Retina (tissue), 1 donor: ENCODE data around the gene GALE.
"Not testable (repeated sequence)": the region's sequence is repeated elsewhere in the genome, so short reads cannot be mapped to it uniquely, and the experiment has no call there.

ENCODE experiments used
- DNase-seq: peaks from one replicate; pipeline ENCODE4 v3.0.0-alpha.2; 2016

GALE gene

DNA sequence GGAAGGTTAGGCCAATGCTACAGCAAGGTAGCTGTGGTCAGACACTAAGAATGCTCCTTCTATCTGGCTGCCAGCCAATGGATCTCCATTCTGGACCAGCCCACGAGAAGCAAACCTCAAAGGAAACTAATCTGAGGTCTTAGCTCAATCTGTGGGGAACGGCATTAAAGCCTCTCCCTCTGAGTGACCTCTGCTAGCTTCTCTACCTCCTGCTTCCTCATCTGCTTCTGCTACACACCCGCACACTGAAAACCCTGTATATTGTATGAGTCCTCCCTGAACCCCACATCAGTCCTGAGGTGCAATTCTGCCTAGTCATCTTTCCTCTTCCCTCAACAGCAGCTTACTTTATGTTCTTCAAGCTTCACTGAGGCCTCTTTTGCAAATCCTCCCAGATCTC, 6.9 kb upstream of the GALE start:
- DNase-seq: no peak

DNA sequence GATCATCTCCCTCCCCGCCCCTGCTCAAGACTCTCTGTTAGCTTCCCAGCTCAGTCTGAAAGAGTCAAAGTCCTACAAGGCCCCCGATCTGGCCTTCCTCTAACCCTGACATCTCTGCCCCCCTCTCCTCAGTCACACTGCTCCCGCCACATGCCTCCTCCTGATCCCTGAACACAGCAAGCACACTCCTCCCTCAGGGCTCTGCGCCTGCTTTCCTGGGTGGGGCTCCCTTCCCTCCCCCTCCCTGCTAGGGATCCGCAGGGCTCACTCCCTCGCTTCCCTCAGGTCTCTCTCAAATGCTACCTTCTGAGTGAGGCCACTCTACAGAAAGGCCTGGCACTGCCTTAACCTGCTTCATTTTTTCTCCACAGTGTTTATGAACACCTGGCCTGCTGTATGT, 5.7 kb upstream of the GALE start:
- DNase-seq: no peak

DNA sequence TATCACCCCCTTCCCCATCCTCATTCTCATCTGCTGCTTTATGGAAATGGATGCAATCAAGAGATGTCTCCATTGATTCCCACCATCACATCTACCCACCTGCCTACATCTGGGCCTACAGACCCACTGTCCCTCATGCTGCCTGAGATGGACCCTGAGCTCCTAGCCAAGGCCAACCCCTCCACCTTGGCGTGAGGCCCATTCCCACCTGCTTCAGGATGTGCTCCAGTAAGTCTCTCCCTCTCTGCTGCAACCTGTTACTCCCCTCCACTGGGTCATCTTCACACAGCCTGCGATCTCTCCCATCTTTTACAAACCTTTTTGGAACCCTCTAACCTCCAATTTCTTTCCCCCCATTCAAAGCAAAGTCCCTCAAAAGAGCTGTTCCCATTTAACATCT, 4.5 kb upstream of the GALE start:
- no peak for DNase-seq

DNA sequence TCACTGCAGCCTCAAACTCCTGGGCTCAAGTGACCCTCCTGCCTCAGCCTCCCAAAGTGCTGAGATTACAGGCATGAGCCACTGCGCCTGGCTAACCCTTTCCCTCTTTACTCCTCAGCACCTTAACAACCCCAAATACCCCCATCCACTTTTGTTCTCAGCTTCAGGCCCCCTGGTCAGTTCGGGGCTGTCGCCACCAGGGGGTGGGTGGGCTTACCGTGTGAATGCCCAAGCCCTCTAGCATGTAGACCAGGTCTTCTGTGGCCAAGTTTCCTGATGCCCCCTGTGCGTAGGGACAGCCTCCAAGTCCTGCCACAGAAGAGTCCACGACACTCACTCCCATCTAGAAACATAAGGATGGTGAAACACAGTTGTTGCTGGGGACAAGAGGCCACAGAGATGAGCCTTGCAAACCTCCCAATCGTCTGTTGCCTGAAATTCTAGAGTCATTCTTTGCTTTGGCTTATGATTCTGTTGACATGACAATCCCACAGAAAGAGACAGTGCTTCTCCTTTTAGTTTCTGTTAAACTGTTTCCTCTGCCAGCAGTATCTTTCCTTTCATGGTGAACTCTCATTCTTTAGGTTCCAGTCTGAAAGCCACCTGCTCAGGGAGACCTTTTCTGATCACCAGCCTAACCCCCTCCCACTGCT, 3.8 kb upstream of the GALE start:
- DNase-seq: no peak

DNA sequence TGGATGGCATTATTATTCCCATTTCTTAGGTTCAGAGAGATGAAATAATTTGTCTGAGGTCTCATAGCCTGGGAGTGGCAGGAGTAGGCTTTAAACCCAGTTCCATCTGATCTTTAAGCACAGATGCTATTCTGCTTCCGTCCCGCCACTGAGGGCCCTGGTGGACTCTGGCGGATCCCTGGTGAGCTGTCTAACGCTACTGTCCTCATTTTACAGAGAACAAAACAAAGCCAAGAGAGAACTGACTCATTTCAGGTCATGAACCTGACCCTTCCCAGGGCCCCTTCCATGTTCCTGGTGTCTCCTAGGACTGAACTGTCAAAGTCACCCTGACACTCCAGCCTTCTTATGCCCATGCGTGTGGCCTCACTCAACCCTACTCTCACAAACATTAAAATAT, 3.1 kb upstream of the GALE start:
- no peak for DNase-seq

DNA sequence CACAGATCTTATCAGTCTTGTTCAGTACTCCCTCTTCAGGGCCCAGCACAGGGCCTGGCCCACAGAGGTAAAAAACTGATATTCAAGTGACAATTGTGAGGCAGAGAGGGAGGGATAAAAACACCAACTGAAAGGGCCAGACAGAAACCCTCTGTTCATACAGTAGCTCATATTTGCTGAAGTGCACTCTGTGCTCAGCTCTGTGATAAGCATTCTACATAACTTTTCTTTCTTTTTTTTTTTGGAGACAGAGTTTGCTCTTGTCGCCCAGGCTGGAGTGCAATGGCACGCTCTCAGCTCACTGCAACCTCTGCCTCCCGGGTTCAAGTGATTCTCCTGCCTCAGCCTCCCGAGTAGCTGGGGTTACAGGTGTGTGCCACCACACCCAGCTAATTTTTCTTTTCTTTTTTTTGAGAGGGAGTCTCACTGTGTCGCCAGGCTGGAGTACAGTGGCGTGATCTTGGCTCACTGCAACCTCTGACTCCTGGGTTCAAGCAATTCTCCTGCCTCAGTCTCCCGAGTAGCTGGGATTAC, 2.3 kb upstream of the GALE start:
- DNase-seq: not testable (repeated sequence)

DNA sequence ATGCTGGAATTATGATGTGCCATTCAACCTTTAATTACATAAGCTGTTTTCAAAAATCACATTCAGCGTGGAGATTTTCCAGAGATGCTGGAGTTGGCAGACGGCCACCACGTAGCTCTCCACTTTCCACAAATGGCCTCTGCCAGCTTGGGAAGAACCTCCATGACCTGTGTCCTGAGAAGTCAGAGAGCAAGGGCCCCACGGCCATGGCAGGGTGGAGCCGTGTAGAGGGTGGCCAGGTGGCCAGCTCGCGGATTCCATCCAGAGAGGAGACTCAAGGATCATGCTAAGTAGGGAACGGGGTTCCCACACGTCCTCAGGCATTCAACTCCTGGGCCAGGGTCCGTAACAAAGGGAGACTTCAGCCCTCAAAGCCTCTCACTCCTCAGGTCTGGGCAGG, 1.3 kb upstream of the GALE start:
- DNase-seq: no peak

DNA sequence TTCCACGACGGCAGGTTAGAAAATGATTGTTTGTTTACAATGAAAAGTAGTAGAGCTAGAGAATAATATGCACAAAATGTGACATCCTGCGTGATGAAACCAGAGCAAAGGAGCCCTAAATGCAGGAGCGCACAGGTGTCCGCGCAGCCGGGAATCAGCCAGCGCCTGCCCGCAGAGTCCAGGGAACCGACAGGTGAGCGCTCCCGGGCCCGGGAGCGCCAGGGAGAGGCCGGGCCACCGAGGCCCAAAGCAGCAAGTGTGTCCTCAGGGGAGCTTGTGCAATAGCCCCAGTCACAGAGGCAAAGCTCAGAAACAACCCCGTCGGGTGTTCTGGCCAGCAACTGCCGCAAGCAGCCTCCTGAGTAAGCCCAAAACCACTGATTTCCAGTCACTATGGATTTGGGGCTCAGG, 789 bp upstream of the GALE start:
- DNase-seq: no peak

DNA sequence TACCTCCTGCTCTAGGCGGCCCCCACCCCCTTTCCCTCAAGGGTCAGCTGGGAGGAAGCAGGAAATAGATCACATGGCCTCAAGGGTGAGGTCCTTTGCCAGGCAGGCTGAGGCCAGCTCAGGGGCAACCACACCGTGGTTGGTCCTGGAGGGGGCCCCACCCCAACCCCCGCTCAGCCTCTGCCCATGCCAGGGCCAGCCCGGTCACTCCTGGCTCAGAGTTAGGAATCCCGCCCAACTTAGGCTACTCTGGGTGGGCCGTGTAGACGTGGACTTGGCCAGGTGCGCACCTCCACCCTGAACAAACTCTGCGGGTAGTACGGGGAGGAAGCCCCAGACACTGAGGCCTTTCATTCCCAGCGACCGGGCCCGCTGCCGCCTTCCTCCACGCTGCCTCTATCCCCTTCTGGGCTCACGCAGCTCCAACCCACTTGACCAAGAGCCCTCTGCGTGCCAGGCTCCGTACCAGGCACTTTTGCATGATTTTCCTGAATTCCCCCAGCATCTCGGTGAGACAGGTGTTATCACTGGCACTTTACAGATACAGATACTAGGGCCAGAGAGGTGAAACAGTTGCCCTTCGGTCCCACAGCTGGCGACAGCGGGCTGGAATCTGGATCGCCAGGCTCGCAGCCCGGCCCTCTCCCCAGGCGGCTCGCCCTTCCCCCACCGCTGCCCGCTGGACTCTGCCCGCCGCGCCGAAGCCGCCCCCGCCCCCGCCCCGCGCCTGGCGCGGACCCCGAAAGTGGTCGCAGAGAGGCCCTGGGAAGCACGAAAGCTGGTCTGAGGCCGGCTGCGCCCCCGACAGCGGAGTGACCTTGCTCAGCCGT, 769 bp downstream of the GALE start:
- DNase-seq: peak; percentile 62

DNA sequence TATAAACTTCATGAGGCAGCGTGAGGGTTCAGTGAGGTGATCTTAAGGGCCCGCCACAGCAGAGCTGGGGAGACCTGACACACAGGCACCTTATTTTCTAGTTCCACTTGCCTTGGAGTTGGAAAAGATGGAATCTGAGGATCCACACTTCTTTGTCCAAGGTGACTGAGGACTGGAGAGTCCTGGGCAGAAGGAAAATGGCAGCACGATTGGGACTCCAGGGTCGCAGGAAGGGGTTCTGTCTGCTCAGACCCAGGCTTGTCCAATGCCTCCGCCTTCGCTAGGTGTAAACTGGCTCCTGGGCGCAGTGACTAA, 1.3 kb downstream of the GALE start:
- DNase-seq: no peak

DNA sequence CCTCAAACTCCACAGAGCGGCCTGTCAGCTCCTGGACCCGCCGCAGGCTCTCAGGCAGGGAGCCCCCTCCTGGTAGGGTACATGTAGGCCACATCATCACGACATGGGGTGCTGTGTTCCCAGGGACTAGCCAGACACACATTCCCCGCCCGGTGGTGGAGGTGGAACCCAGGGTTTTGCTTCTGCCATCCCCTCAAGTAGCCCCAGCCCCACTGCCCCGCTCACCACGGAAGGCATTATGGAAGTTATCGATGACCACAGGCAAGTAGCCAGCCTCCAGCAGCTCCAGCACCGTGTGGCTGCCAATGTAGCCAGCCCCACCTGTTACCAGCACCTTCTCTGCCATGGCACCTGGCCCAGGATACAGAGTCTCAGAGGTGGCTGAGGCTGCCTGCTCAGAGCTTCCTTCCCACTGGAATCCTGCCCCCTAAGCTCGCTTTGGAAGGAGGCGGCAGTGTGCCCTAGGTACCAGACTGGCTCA, 1.9 kb downstream of the GALE start:
- DNase-seq: no peak

DNA sequence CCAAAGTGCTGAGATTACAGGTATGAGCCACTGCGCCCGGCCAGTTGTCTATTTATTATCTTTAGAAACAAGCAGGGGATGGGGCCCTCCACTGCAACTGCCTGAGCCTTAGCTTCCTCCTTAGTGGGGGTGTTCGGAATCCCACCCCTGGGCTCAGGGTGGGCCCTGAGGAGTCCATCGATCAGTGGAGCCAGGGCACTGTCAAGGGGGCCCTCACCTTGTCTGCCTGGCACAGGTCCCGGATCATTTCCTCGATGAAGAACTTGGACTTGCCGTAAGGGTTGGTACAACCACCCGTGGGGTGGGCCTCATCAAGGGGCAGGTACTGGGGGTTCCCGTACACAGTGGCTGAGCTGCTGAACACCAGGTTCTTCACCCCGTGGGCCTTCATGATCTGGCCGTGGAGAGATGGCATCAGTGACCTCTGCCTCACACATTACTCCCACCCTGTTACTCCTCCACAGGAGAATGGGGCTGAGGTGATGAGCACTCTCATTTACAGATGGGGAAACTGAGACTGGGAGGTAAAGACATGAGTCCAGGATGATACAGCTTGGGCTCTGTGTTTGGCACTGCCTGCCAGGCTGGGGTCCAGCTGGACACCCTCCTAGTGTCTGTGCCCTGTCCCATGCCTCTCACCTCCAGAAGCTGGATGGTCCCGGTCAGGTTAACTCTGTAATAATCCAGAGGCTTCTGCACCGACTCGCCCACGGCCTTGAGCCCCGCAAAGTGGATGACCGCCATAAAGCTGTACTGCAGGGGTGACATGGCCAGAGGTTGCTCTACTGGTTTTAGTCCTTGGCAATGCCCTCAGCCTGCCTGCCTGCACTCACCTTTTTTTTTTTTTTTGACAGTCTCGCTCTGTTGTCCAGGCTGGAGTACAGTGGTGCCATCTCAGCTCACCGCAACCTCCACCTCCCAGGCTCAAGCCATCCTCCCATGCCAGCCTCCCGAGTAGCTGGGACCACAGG, 2.8 kb downstream of the GALE start:
- DNase-seq: no peak

DNA sequence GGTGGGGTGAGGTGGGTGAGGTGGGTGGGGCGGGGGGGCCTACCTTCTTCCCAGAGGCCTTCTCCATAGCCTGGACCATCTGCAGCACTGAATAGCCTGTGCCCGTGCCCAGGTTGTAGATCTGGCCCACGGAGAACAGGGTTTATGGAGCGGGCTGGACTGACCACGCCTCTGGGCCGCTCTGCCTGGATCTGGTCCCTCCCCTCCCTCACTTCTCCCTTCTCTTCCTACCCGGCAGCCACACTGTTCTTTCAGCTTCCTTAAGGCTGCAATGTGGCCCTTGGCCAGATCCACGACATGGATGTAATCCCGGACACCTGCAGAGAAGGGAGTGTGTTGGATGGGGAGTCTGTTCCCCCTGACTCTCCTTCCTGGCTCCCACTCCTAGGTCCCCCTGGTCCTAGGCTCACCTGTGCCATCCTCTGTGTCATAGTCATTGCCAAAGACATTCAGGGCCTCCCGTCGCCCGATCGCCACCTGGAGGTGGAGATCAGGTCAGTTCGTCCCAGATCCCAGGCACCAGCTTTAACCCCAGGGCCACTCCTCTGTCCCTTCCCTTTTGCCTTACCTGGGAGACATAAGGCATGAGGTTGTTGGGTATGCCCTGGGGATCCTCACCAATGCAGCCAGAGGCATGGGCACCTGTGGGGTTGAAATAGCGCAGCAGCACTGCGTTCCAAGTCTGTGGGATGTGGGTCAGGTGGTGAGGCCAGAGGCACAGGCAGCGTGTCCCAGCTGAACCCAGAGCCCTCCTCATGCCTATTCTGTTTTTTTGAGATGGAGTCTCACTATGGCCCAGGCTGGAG, 3.9 kb downstream of the GALE start:
- no peak for DNase-seq

DNA sequence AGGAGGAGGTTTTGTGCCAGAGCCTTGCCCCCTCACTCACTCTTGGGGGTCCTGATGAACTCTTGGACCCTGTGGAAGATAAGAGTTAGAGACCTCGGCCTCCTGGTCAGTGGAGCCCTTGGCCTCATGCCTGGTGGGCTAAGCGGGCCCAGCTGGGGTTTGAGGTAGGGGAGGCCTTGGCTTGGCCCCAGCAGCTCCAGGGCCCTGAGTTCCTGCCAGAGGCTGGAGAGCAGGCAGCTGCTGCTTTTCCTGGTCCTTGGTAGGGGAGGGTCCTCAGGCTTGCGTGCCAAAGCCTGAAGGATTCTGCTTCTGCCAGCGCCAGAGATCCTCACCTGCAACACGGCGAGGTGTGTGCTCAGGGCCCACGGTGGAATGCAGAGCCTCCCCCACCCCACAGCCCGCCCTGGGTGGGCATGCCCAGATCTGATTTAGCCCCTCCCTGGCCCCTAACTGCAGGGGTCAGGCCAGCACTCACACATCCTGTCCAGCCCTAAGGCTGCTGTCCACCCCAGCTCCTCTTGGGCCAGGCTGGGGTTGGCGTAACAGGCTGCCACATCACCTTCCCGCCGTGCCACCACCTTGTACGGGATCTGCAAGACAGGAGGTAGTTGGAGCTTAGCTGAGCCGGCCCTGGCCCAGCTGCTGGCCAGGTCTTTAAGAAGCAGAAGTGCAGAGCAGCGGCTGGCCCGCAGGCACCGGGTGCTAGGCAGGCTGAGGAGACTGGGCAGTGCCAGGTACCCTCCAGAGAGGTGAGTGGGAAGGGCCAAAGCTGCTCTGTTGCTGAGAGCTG, 4.7 kb downstream of the GALE start:
- no peak for DNase-seq

DNA sequence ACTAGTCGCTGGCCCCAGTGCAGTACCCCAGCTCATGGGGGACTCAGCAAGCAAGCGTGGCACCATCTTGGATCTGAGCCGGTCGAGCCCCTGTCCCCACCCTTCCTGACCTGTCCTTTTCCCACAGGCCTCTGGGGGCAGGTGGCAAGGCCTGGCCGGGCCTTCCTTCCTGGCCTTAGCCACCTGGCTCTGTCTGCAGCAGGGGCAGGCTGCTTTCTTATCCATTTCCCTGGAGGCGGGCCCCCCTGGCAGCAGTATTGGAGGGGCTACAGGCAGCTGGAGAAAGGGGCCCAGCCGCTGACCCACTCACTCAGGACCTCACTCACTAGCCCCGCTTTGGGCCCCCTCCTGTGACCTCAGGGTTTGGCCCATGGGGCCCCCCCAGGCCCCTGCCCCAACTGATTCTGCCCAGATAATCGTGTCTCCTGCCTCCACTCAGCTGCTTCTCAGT, 5.8 kb downstream of the GALE start:
- not testable (repeated sequence) for DNase-seq

DNA sequence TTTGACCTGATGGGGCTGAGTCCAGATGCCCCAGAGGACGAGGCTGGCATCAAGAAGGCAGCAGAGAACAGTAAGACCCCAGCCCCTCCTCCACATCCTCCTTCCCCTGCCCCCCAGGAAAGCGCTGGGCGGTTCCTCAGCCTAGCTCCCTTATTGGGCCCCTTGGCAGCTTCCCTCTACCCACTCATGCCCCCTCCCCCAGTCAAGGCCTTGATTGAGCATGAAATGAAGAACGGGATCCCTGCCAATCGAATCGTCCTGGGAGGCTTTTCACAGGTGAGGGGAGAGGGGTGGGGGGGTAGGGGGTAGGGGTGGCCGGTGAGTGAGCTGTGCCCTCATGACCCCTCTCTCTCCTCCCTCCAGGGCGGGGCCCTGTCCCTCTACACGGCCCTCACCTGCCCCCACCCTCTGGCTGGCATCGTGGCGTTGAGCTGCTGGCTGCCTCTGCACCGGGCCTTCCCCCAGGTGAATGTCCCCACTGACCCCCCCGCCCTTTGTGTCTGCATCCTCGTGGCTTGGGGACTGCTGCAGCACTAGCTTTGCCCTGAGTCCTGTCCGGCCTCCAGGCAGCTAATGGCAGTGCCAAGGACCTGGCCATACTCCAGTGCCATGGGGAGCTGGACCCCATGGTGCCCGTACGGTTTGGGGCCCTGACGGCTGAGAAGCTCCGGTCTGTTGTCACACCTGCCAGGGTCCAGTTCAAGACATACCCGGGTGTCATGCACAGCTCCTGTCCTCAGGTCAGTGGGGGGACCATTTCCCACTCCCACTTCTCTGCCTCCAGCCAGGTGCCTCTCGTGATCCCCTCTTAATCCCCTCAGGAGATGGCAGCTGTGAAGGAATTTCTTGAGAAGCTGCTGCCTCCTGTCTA, 6.5 kb downstream of the GALE start:
- DNase-seq: no peak

DNA sequence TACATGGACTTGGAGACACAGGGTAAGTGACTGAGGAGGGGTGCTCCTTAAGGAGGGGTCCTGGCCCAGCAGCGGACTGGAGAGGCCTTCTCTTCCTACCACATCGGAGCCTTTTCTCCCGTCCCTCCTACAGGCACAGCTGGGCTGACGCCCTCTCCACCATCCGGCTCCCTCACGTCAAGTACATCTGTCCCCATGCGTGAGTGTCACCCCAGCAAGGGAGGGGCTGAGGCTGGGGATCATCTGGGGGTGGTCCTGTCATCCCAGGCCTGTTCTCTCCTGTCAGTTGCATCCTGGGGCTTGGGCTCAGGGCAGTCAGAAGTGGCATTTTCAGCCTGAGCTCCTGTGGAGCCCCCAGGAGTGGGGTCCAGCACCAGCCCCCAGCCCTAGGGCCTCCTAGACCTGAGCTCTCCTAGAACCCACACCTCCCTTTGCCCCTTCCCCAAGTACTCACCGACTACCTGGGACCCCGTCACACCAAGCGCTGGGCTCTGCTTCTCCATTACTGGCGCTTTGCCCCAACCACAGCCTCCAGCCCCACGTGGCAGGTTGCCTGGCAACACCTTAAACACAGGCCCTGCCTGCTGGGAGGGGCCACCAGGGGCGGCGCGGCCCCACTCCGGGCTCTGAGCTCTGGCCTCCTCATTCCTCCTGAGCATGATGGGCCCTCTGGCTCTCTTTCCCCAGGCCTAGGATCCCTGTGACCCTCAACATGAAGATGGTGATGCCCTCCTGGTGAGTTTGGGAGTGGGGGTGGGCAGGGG, 7.4 kb downstream of the GALE start:
- DNase-seq: no peak

DNA sequence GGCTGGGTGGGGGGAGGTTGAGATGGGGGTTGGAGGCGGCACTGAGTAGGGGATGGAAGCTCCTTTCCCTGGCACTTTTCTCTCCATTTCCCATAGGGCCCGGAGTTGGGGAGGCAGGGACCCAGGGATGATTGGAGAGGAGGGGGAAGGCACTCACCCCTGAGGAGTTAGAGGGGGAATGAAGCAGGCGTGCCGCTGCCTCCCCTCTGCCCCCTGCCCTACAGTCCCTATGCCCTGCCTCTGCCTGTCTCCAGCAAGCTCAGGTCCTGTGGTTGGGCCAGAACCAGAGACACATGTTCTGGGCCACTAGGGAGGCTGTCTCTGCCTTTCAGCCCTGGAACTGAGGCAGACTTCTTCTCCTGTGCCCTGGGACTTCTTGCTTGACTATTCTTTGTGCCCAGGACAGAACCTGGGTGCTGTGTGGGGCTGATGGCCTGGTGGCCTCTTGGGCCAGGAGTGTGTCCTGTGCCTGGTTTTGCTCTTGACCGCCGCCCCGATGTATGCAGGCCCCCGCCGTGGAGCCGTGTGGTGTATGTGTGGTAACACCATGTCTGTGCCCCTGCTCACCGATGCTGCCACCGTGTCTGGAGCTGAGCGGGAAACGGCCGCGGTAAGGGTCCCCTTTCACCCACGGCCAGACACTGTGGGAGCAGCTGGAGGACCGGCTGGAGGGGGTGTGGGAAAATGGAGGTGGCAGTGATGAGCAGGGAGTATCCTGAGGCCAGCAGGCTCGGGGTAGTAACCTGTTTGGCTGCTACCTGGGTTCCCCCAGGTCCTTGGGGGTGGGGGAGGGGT, 8.2 kb downstream of the GALE start:
- DNase-seq: no peak
